Prostate gland (tissue), 2 donors: Measurements from ENCODE around the gene IFNLR1.

Experiments used
- CTCF ChIP-seq, 4 experiments: fragments of 200-600 bp in 2 of 4; fragments of 450-650 bp in 2 of 4; sonication (generic) in 2 of 4; IDR thresholded peaks; 1 replicate in 3 of 4; 2 replicates in 1 of 4; pipeline ENCODE4 v1.5.1; 2016 to 2019; ENCODE audit warnings: antibody characterized with exemption in 4 of 4, mild to moderate bottlenecking in 2 of 4, moderate library complexity in 2 of 4
- POLR2A ChIP-seq: fragments of 450-650 bp; IDR thresholded peaks from one replicate; pipeline ENCODE4 v1.6.1; 2016; ENCODE audit warnings: antibody characterized with exemption, mild to moderate bottlenecking

GRCh38 chr1:24141311-24141997 is 45.6 kb downstream of the IFNLR1 start:
- TF ChIP-seq CTCF (IDR thresholded peaks at IDR 0.05) = no peak
- TF ChIP-seq POLR2A = no peak
